ENCODE data around the gene REM2.

The REM2 gene

DNA sequence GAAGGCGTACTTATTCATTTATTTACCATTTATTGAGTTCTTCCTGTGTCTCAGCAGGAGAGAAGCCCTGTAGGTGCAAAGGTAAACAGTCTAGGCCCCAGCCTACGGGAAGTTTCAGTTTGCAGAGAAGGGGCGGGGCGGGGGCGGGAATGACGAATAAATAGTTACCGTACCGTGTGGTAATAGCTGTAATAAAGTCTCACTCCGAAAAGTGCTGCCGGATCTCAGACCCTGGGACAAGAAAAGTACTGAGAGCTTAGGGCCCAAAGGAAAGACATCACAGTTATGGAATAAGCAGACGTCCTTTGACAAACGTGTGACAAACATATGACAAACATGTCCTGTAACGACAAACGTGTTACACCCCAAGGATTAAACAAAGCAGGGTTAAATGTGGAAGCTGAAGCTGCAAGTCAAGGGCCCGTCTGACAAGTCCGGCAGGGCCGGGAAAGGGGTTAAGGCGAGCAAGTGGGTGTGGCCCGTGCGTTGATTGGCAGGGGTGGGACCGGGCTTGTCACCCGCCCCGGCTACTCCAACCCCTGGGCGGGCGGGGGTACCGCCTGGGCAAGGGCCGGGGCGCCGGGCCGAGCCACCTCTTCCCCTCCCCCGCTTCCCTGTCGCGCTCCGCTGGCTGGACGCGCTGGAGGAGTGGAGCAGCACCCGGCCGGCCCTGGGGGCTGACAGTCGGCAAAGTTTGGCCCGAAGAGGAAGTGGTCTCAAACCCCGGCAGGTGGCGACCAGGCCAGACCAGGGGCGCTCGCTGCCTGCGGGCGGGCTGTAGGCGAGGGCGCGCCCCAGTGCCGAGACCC lies 11.6 kb upstream of the REM2 start, which contains the start of gene LRP10:
LRP10 (plus strand) TSS at position 517 of the 809 bp plus-strand sequence. CDS start 564 bp downstream, outside the sequence.
- peak; percentile 86 to 92 for DNase-seq (ENCODE audit: low read depth in 2 of 2)
- TF ChIP-seq, protein P1, sequence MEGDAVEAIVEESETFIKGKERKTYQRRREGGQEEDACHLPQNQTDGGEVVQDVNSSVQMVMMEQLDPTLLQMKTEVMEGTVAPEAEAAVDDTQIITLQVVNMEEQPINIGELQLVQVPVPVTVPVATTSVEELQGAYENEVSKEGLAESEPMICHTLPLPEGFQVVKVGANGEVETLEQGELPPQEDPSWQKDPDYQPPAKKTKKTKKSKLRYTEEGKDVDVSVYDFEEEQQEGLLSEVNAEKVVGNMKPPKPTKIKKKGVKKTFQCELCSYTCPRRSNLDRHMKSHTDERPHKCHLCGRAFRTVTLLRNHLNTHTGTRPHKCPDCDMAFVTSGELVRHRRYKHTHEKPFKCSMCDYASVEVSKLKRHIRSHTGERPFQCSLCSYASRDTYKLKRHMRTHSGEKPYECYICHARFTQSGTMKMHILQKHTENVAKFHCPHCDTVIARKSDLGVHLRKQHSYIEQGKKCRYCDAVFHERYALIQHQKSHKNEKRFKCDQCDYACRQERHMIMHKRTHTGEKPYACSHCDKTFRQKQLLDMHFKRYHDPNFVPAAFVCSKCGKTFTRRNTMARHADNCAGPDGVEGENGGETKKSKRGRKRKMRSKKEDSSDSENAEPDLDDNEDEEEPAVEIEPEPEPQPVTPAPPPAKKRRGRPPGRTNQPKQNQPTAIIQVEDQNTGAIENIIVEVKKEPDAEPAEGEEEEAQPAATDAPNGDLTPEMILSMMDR (IDR thresholded peaks at IDR 0.05; ENCODE audit: low read depth, low read length), result no peak
- peak within 1 kb of the TSS; percentile 63 to 87 for H3K4me3 ChIP-seq (replicated peaks in 1 of 2; ENCODE audit: low read depth in 2 of 2, low read length in 2 of 2)

DNA sequence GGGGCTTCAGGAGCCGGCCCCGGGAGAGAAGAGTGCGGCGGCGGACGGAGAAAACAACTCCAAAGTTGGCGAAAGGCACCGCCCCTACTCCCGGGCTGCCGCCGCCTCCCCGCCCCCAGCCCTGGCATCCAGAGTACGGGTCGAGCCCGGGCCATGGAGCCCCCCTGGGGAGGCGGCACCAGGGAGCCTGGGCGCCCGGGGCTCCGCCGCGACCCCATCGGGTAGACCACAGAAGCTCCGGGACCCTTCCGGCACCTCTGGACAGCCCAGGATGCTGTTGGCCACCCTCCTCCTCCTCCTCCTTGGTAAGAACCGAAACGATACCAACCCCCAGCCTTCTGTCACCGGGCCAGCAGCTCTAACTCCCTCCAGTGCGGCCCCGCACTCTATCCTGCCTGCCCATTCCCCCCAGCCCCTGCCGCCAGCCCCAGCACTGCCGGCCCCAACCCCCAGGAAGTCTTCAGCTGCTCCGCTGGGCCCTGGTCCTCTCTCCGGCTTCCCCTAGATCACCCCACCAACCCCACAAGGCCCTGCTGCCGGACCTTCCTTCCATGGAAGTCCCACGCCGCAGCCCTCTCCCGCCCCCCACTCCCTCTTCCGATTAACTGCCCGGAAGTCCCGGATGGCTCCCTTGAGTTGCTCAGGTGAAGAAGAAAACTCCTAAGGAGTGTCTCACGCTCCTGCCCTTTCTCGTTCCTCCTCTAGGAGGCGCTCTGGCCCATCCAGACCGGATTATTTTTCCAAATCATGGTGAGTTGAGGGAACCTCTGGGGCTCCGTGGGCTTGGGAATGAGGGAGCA lies 10.8 kb upstream of the REM2 start:
- peak overlapping the region; percentile 63 to 87 for H3K4me3 ChIP-seq (replicated peaks in 1 of 2; ENCODE audit: low read depth in 2 of 2, low read length in 2 of 2)
- peak; percentile 86 to 87 for DNase-seq (ENCODE audit: low read depth in 2 of 2)
- TF ChIP-seq, protein P1 (IDR thresholded peaks at IDR 0.05; ENCODE audit: low read depth, low read length), result peak; percentile 97

DNA sequence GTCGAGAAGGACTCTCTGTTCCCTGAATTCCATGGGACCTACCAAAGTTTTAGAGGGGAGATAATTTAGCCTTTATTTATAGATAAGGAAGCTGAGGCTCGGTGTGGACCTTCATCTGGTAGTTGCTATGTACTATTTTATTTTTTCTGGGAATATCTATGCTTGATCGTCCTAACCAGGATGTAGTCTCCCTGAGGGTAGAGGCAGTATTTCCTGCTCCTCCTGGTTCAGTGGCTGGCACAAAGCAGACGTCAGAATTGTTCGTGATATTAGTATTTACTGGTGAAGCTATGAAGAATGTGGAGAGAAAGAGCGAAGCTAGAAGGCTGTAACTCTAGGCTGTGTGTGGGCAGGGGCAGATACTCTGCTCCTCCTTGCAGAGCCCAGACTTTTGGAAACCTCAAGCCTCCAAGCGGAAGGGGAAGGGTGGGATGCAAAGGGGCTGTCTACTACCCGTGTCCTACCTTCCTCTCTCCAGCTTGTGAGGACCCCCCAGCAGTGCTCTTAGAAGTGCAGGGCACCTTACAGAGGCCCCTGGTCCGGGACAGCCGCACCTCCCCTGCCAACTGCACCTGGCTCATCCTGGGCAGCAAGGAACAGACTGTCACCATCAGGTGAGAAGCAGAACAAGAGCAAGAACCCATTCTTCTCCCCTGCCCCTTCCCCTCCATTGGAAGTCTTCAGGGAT lies 10.0 kb upstream of the REM2 start:
- TF ChIP-seq, protein P1 (IDR thresholded peaks at IDR 0.05; ENCODE audit: low read depth, low read length), result no peak
- H3K4me3 ChIP-seq (replicated peaks in 1 of 2; ENCODE audit: low read depth in 2 of 2, low read length in 2 of 2), result peak overlapping the region; percentile 63 to 87
- peak in 1 of 2 donors; percentile 39 for DNase-seq (ENCODE audit: low read depth in 2 of 2)

DNA sequence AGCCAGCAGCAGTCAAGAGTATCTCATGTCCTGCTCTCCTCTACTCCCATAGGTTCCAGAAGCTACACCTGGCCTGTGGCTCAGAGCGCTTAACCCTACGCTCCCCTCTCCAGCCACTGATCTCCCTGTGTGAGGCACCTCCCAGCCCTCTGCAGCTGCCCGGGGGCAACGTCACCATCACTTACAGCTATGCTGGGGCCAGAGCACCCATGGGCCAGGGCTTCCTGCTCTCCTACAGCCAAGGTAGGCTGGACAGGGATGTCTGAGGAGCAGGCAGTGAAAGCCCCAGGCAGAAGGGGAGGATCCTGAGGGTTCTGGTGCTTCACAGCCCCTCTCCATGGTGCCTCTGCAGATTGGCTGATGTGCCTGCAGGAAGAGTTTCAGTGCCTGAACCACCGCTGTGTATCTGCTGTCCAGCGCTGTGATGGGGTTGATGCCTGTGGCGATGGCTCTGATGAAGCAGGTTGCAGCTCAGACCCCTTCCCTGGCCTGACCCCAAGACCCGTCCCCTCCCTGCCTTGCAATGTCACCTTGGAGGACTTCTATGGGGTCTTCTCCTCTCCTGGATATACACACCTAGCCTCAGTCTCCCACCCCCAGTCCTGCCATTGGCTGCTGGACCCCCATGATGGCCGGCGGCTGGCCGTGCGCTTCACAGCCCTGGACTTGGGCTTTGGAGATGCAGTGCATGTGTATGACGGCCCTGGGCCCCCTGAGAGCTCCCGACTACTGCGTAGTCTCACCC lies 7.8 kb upstream of the REM2 start:
- no peak overlapping the region for H3K4me3 ChIP-seq (replicated peaks in 1 of 2; ENCODE audit: low read depth in 2 of 2, low read length in 2 of 2)
- TF ChIP-seq, protein P1 (IDR thresholded peaks at IDR 0.05; ENCODE audit: low read depth, low read length), result no peak
- DNase-seq (ENCODE audit: low read depth in 2 of 2), result no peak

DNA sequence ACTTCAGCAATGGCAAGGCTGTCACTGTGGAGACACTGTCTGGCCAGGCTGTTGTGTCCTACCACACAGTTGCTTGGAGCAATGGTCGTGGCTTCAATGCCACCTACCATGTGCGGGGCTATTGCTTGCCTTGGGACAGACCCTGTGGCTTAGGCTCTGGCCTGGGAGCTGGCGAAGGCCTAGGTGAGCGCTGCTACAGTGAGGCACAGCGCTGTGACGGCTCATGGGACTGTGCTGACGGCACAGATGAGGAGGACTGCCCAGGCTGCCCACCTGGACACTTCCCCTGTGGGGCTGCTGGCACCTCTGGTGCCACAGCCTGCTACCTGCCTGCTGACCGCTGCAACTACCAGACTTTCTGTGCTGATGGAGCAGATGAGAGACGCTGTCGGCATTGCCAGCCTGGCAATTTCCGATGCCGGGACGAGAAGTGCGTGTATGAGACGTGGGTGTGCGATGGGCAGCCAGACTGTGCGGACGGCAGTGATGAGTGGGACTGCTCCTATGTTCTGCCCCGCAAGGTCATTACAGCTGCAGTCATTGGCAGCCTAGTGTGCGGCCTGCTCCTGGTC lies 7.2 kb upstream of the REM2 start:
- no peak for DNase-seq (ENCODE audit: low read depth in 2 of 2)
- TF ChIP-seq, protein P1 (IDR thresholded peaks at IDR 0.05; ENCODE audit: low read depth, low read length), result no peak
- no peak overlapping the region for H3K4me3 ChIP-seq (replicated peaks in 1 of 2; ENCODE audit: low read depth in 2 of 2, low read length in 2 of 2)
